H9 (cell line): Measurements from ENCODE around the gene MB. TPM values are rescaled to one million over a fixed set of nuclear protein-coding genes. Genes with fewer than 3 reads are reported as not detected.

ENCODE experiments used
- DNase-seq: peaks from one replicate; pipeline ENCODE4 v3.0.0-alpha.2; 2017
- H2AFZ ChIP-seq: one replicate; pipeline ENCODE4 v1.6.1; 2013; ENCODE audit warnings: mild to moderate bottlenecking, low read length, control low read depth, moderate library complexity
- H2AK5ac ChIP-seq: 2 replicates; pipeline ENCODE4 v1.6.1; 2013; ENCODE audit warnings: low read length, control low read depth, mixed read lengths; ENCODE audit not compliant: insufficient read length
- H2BK120ac ChIP-seq: one replicate; pipeline ENCODE4 v1.6.1; 2013; ENCODE audit warnings: low read depth, mild to moderate bottlenecking, low read length, control low read depth, inconsistent platforms; ENCODE audit not compliant: poor library complexity, severe bottlenecking
- H2BK12ac ChIP-seq: 2 replicates; pipeline ENCODE4 v1.6.1; 2013; ENCODE audit warnings: low read length, control low read depth, mixed read lengths, low read depth; ENCODE audit not compliant: insufficient read length
- H2BK15ac ChIP-seq: 2 replicates; pipeline ENCODE4 v1.6.1; 2013; ENCODE audit warnings: low read depth, low read length, control low read depth
- H2BK20ac ChIP-seq: one replicate; pipeline ENCODE4 v1.6.1; 2013; ENCODE audit warnings: low read depth, mild to moderate bottlenecking, low read length, control low read depth, inconsistent platforms; ENCODE audit not compliant: poor library complexity, severe bottlenecking
- H2BK5ac ChIP-seq: 2 replicates; pipeline ENCODE4 v1.6.1; 2013; ENCODE audit warnings: low read length, control low read depth, mixed read lengths; ENCODE audit not compliant: insufficient read length
- H3K14ac ChIP-seq: 2 replicates; pipeline ENCODE4 v1.6.1; 2013; ENCODE audit warnings: low read length, control low read depth; ENCODE audit not compliant: insufficient read depth
- H3K18ac ChIP-seq: 2 replicates; pipeline ENCODE4 v1.6.1; 2013; ENCODE audit warnings: low read depth, mild to moderate bottlenecking, mixed read lengths, low read length, control low read depth; ENCODE audit not compliant: insufficient read length
- H3K23ac ChIP-seq: 2 replicates; pipeline ENCODE4 v1.6.1; 2013; ENCODE audit warnings: low read length, control low read depth, mixed read lengths, low read depth; ENCODE audit not compliant: insufficient read length
- H3K23me2 ChIP-seq: 2 replicates; pipeline ENCODE4 v1.6.1; 2013; ENCODE audit warnings: low read depth, mild to moderate bottlenecking, mixed read lengths, low read length, control low read depth; ENCODE audit not compliant: insufficient read length, poor library complexity, severe bottlenecking
- H3K27ac ChIP-seq: 2 replicates; pipeline ENCODE4 v1.5.1; 2013; ENCODE audit warnings: low read length, control low read depth, mixed read lengths, low read depth; ENCODE audit not compliant: insufficient read length
- H3K27me3 ChIP-seq: 2 replicates; pipeline ENCODE4 v1.6.1; 2013; ENCODE audit warnings: low read length, control low read depth, inconsistent platforms; ENCODE audit not compliant: insufficient read depth
- H3K4ac ChIP-seq: 2 replicates; pipeline ENCODE4 v1.6.1; 2013; ENCODE audit warnings: low read depth, mild to moderate bottlenecking, control low read depth, inconsistent platforms, low read length, moderate library complexity
- H3K4me1 ChIP-seq: 2 replicates; pipeline ENCODE4 v1.6.1; 2013; ENCODE audit warnings: low read length, control low read depth, inconsistent platforms; ENCODE audit not compliant: insufficient read depth
- H3K4me2 ChIP-seq: 2 replicates; pipeline ENCODE4 v1.6.1; 2013; ENCODE audit warnings: low read length, control low read depth, mixed read lengths; ENCODE audit not compliant: insufficient read length, insufficient read depth
- H3K56ac ChIP-seq: 2 replicates; pipeline ENCODE4 v1.6.1; 2013; ENCODE audit warnings: low read depth, mild to moderate bottlenecking, mixed read lengths, low read length, control low read depth; ENCODE audit not compliant: insufficient read length
- H3K79me1 ChIP-seq: 2 replicates; pipeline ENCODE4 v1.6.1; 2013; ENCODE audit warnings: low read depth, mild to moderate bottlenecking, moderate library complexity, low read length, control low read depth, inconsistent platforms; ENCODE audit not compliant: insufficient read depth, poor library complexity, severe bottlenecking
- H3K79me2 ChIP-seq: 2 replicates; pipeline ENCODE4 v1.6.1; 2013; ENCODE audit warnings: low read length, control low read depth, inconsistent platforms; ENCODE audit not compliant: insufficient read depth
- H3K9ac ChIP-seq: 2 replicates; pipeline ENCODE4 v1.6.1; 2013; ENCODE audit warnings: low read length, control low read depth, mixed read lengths; ENCODE audit not compliant: insufficient read length; ENCODE audit errors: extremely low read depth
- H3K9me3 ChIP-seq: one replicate; pipeline ENCODE4 v1.6.1; 2013; ENCODE audit warnings: low read depth, low read length, inconsistent platforms; ENCODE audit not compliant: control insufficient read depth
- H3T11ph ChIP-seq: one replicate; pipeline ENCODE4 v1.6.1; 2013; ENCODE audit warnings: mild to moderate bottlenecking, low read length, control low read depth, inconsistent platforms
- H4K20me1 ChIP-seq: one replicate; pipeline ENCODE4 v1.6.1; 2013; ENCODE audit not compliant: control insufficient read depth, insufficient read length, insufficient read depth
- H4K5ac ChIP-seq: 2 replicates; pipeline ENCODE4 v1.6.1; 2013; ENCODE audit warnings: low read depth, mild to moderate bottlenecking, mixed read lengths, low read length, control low read depth; ENCODE audit not compliant: insufficient read length
- H4K8ac ChIP-seq: replicated peaks from 2 replicates; pipeline ENCODE4 v1.6.1; 2013; ENCODE audit warnings: low read length, control low read depth, mixed read lengths, low read depth; ENCODE audit not compliant: insufficient read length
- H4K91ac ChIP-seq: 2 replicates; pipeline ENCODE4 v1.6.1; 2013; ENCODE audit warnings: low read depth, mild to moderate bottlenecking, moderate library complexity, mixed read lengths, low read length, control low read depth; ENCODE audit not compliant: insufficient read length
- H3K27ac Mint-ChIP-seq, 3 experiments: 2 replicates in 2 of 3; 3 replicates in 1 of 3; pipeline ENCODE4 v1.8.0; 2020 to 2021; ENCODE audit warnings: mixed read lengths in 3 of 3, mild to moderate bottlenecking in 1 of 3, moderate library complexity in 1 of 3
- H3K27me3 Mint-ChIP-seq: 2 replicates; pipeline ENCODE4 v1.8.0; 2021; ENCODE audit warnings: low read depth, mild to moderate bottlenecking, moderate library complexity, mixed read lengths
- H3K36me3 Mint-ChIP-seq, 3 experiments: 2 replicates in 2 of 3; 3 replicates in 1 of 3; pipeline ENCODE4 v1.8.0; 2020 to 2021; ENCODE audit warnings: low read depth in 3 of 3, mixed read lengths in 3 of 3; ENCODE audit not compliant: insufficient read depth in 1 of 3
- H3K4me1 Mint-ChIP-seq, 2 experiments: 2 replicates each; pipeline ENCODE4 v1.8.0; 2020; ENCODE audit warnings: mixed read lengths in 2 of 2
- H3K4me3 Mint-ChIP-seq, 2 experiments: 2 replicates in 1 of 2; 3 replicates in 1 of 2; pipeline ENCODE4 v1.8.0; 2020 to 2021; ENCODE audit warnings: mild to moderate bottlenecking in 2 of 2, mixed read lengths in 2 of 2, moderate library complexity in 1 of 2
- H3K9me3 Mint-ChIP-seq, 2 experiments: 2 replicates in 1 of 2; 3 replicates in 1 of 2; pipeline ENCODE4 v1.8.0; 2020; ENCODE audit warnings: mild to moderate bottlenecking in 2 of 2, mixed read lengths in 2 of 2, moderate library complexity in 1 of 2
- WGBS: extraction: QIAGEN DNeasy Blood & Tissue Kit; methylation state at CpG from one replicate; pipeline ENCODE4 v1.1.7; 2013; ENCODE audit warnings: missing lambda C conversion rate, low lambda C conversion rate, mixed read lengths; ENCODE audit not compliant: insufficient read length; ENCODE audit errors: extremely low coverage; 5-methylcytosine and 5-hydroxymethylcytosine counted together
- total RNA-seq: library from RNA; stranded (reverse); gene quantifications from 2 replicates; pipeline ENCODE4 v1.2.1, GENCODE V29; 2021
- TF ChIP-seq, protein P1 (sequence below): fragments of 200-600 bp; sonication (generic); conservative IDR thresholded peaks from 3 replicates; pipeline ENCODE4 v1.8.0; 2021; ENCODE audit warnings: antibody characterized with exemption, mild to moderate bottlenecking

Gene MB
- total RNA-seq, 1 experiment from 2014 or later: 0.55 TPM

- H2BK5ac ChIP-seq: no peak overlapping the region
- no peak overlapping the region for H2BK20ac ChIP-seq
- no peak overlapping the region for H3K9ac ChIP-seq
- H3K27me3 Mint-ChIP-seq: peaks cover 8% of the 10 kb centered on the region
- no peak overlapping the region for H2BK120ac ChIP-seq
- H3K4ac ChIP-seq: no peak overlapping the region
- H4K91ac ChIP-seq: no peak overlapping the region
- no peak overlapping the region for H4K5ac ChIP-seq
- WGBS: no CpG with 5 or more reads among the region's 15 CpGs
- H3K9me3 Mint-ChIP-seq: no peaks in the 10 kb centered on the region
- no peaks in the 10 kb centered on the region for H3K9me3 ChIP-seq
- no peaks in the 10 kb centered on the region for H4K20me1 ChIP-seq
- no peak overlapping the region for H3K23ac ChIP-seq
- no peak overlapping the region for H2BK12ac ChIP-seq
- H3T11ph ChIP-seq: no peak overlapping the region
- no peak overlapping the region for H3K4me3 Mint-ChIP-seq
- no peak overlapping the region for H3K18ac ChIP-seq
- no peak overlapping the region for H3K56ac ChIP-seq
- no peak overlapping the region for H2BK15ac ChIP-seq
- TF ChIP-seq, protein P1, sequence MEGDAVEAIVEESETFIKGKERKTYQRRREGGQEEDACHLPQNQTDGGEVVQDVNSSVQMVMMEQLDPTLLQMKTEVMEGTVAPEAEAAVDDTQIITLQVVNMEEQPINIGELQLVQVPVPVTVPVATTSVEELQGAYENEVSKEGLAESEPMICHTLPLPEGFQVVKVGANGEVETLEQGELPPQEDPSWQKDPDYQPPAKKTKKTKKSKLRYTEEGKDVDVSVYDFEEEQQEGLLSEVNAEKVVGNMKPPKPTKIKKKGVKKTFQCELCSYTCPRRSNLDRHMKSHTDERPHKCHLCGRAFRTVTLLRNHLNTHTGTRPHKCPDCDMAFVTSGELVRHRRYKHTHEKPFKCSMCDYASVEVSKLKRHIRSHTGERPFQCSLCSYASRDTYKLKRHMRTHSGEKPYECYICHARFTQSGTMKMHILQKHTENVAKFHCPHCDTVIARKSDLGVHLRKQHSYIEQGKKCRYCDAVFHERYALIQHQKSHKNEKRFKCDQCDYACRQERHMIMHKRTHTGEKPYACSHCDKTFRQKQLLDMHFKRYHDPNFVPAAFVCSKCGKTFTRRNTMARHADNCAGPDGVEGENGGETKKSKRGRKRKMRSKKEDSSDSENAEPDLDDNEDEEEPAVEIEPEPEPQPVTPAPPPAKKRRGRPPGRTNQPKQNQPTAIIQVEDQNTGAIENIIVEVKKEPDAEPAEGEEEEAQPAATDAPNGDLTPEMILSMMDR: no peak
- no peak overlapping the region for H3K27ac Mint-ChIP-seq
- no peaks in the 10 kb centered on the region for H3K23me2 ChIP-seq
- no peak overlapping the region for H3K27ac ChIP-seq
- no peaks in the 10 kb centered on the region; a peak in 1 of 4 replicates for H3K4me1 Mint-ChIP-seq
- no peaks in the 10 kb centered on the region for H3K79me1 ChIP-seq
- H3K27me3 ChIP-seq: no peaks in the 10 kb centered on the region
- DNase-seq: no peak
- no peak overlapping the region for H4K8ac ChIP-seq
- H3K4me2 ChIP-seq: no peak overlapping the region
- no peaks in the 10 kb centered on the region for H3K36me3 Mint-ChIP-seq
- H3K14ac ChIP-seq: no peak overlapping the region; the same call in 1 of the 2 replicates
- no peak overlapping the region for H2AFZ ChIP-seq
- H3K79me2 ChIP-seq: no peaks in the 10 kb centered on the region
- H3K4me1 ChIP-seq: no peaks in the 10 kb centered on the region
- H2AK5ac ChIP-seq: no peak overlapping the region
Observed at GRCh38 chr22:35575116-35575748, 41.9 kb downstream of the MB start.
